Psoas muscle (tissue), 8 donors: Measurements from ENCODE around the gene COPS2. TPM values are rescaled to one million over a fixed set of nuclear protein-coding genes. Genes with fewer than 3 reads are reported as not detected.

Source experiments
- ATAC-seq, 4 donors: fragments of 200-7000 bp; cut with Tn5 transposase; one replicate each; pipeline ENCODE4 v1.9.1; 2020; ENCODE audit warnings: moderate library complexity in 3 of 4, mild to moderate bottlenecking in 2 of 4
- DNase-seq, 2 donors: peaks; one replicate each; pipeline ENCODE4 v3.0.0-alpha.2; 2020
- H3K27ac ChIP-seq: fragments of 200-600 bp; one replicate; pipeline ENCODE4 v1.8.0; 2022
- H3K27me3 ChIP-seq, 3 donors: fragments of 200-600 bp in 1 of 3; one replicate each; pipeline versions ENCODE4 v1.6.1 to v1.8.0; 2013 to 2022; ENCODE audit warnings: low read length in 2 of 3, mild to moderate bottlenecking in 2 of 3, moderate library complexity in 1 of 3; ENCODE audit not compliant: insufficient read depth in 3 of 3
- H3K36me3 ChIP-seq, 2 donors: fragments of 200-600 bp in 1 of 2; one replicate each; pipeline versions ENCODE4 v1.6.1 to v1.8.0; 2013 to 2022; ENCODE audit warnings: low read depth in 1 of 2, mild to moderate bottlenecking in 1 of 2, moderate library complexity in 1 of 2; ENCODE audit not compliant: insufficient read depth in 1 of 2
- H3K4me1 ChIP-seq: fragments of 200-600 bp; one replicate; pipeline ENCODE4 v1.8.0; 2022
- H3K4me3 ChIP-seq: fragments of 200-600 bp; one replicate; pipeline ENCODE4 v1.8.0; 2022; ENCODE audit warnings: mild to moderate bottlenecking
- H3K9me3 ChIP-seq: fragments of 200-600 bp; one replicate; pipeline ENCODE4 v1.8.0; 2022
- WGBS, 3 donors: extraction: QIAGEN DNeasy Blood & Tissue Kit; methylation state at CpG; one replicate each; pipeline versions ENCODE4 v1.1.6 to v1.1.7; 2013; 5-methylcytosine and 5-hydroxymethylcytosine counted together
- intact Hi-C, 2 donors: fragments of 100-400 bp; cut with DNase I; formaldehyde crosslinking; loops; one replicate each; pipeline versions ENCODE4 v1.11.0 to v1.14.2; 2022
- long read RNA-seq, 2 donors: library from polyadenylated mRNA; unstranded; transcript quantifications; one replicate each; pipeline ENCODE4 v2.0.0, GENCODE V29; 2021
- polyA plus RNA-seq, 3 donors: library from polyadenylated mRNA; stranded (reverse); fragments of 200-250 nt; gene quantifications; one replicate each; pipeline ENCODE4 v1.2.3, GENCODE V29; 2013
- total RNA-seq, 4 donors: library from RNA; stranded (reverse); fragmentation: NEBNext Ultra II Directional in 2 of 4; extraction: Animal tissue kit (Norgen Biotek cat#: 25700) in 2 of 4; gene quantifications; one replicate each; pipeline versions ENCODE4 v1.2.1 to v1.2.4, GENCODE V29; 2021 to 2023
- TF ChIP-seq, protein P1 (sequence below): fragments of 200-600 bp; IDR thresholded peaks from one replicate; pipeline ENCODE4 v1.8.0; 2022; ENCODE audit warnings: antibody characterized with exemption
- donor health status: healthy with polysubstance abuse.
- donor health status: DM: no; HTN: no; CAD: no; lungs with moderate emphysema.
- donor health status: Bipolar disorder and iron deficiency.
- donor health status: healthy.
- donor health status: DM: yes; HTN: yes; CAD: no.
- donor health status: DM: no; HTN: no; CAD: no.
- donor health status: DM: no; HTN: no; CAD: no.
- donor health status: DM: yes; HTN: yes; CAD: no.

The COPS2 gene
- total RNA-seq, result 100 to 1,000 TPM; 109 to 160 (median 137) TPM
- polyA plus RNA-seq, result 100 to 1,000 TPM in 1 of 3 donors, 10 to 100 TPM in 2; 95.6 to 243 (median 99.1) TPM
- long read RNA-seq, donor 1, full-length matches to known transcripts, result 67 of 75 reads
- long read RNA-seq, donor 1, partial matches to known transcripts, result 2 of 75 reads
- long read RNA-seq, donor 1, other reads (novel, unspliced or antisense), result 6 of 75 reads
- long read RNA-seq, donor 2, full-length matches to known transcripts, result 177 of 200 reads
- long read RNA-seq, donor 2, partial matches to known transcripts, result 5 of 200 reads
- long read RNA-seq, donor 2, other reads (novel, unspliced or antisense), result 18 of 200 reads

DNA sequence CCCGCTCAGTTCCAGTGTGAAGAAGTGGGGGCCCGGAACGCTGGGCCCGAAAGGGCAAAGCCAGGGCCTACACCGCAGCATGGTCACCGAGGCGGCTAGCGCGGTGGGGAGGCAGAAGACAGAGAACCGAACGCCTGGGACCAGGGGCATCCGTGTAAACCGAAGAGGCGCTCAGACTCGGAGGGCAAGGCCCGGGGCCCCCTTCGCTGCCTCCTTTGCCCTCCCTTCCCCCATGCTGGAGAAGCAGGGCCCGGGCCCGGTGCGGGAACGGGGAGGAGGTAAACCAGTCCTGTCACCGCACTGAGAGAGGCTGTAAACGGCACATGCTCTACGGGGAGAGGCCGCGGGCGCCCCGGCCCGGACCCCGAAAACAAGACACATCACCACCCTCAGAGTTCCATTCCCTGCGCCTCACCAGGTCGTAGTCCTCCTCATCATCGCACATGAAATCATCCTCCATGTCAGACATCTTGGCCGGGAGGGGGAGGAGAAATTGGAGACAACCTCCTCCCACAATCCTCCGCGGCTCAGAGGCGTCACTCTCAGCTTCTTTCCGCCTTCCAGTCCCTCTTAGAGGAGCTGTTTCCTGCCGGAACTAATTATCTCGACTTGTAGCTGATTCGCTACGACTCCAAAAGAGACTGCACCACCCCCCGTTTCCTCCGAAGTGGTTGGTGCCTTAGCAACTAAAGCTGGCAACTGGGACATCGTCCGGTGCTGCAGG, at the start of gene COPS2:
Gene COPS2 (minus strand): TSS at position 490 of the 724 bp plus-strand sequence. CDS start 21 bp downstream, at position 469.
- DNase-seq (peak; percentile 91 to 95), ATAC-seq (peak; percentile 98 to 99 (median 98))
- peak within 1 kb of the TSS; percentile 91 for H3K27ac ChIP-seq
- 0% methylated on average over 39 to 46 of the region's 46 CpGs for WGBS, 3 donors
- no peaks in the 10 kb centered on the region for H3K36me3 ChIP-seq
- H3K4me3 ChIP-seq, result peak within 1 kb of the TSS; percentile 91
- intact Hi-C loops, result loop anchor here (5.0 to 10.0 kb wide), 3 partner anchors 290 to 470 kb away; partner anchors contain the start of genes DTWD1 (in 2 of the 2) and FAM227B (in 2 of the 2)
- H3K9me3 ChIP-seq, result no peaks in the 10 kb centered on the region
- peaks cover 31% of the 10 kb centered on the region for H3K4me1 ChIP-seq
- TF ChIP-seq, protein P1, sequence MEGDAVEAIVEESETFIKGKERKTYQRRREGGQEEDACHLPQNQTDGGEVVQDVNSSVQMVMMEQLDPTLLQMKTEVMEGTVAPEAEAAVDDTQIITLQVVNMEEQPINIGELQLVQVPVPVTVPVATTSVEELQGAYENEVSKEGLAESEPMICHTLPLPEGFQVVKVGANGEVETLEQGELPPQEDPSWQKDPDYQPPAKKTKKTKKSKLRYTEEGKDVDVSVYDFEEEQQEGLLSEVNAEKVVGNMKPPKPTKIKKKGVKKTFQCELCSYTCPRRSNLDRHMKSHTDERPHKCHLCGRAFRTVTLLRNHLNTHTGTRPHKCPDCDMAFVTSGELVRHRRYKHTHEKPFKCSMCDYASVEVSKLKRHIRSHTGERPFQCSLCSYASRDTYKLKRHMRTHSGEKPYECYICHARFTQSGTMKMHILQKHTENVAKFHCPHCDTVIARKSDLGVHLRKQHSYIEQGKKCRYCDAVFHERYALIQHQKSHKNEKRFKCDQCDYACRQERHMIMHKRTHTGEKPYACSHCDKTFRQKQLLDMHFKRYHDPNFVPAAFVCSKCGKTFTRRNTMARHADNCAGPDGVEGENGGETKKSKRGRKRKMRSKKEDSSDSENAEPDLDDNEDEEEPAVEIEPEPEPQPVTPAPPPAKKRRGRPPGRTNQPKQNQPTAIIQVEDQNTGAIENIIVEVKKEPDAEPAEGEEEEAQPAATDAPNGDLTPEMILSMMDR, result no peak
- H3K27me3 ChIP-seq, result no peaks in the 10 kb centered on the region

DNA sequence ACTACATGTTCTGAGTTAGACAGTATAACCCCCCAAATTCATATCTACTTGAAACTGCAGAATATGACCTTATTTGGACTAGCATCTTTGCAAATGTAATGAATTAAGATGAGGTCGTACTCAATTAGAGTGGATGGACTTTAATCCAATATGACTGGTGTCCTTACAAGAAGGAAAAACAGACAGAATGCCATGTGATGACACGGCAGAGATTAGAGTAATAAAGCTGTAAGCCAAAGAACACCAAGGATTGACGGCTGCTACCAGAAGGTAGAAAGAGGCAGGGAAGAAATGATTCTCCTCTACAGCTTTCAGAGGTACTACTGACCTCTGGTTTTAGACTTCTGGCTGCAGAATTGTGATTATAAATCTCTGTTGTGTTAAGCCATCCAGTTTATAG, 44.9 kb upstream of the COPS2 start:
- no peak for DNase-seq
- peaks cover 10% of the 10 kb centered on the region for H3K4me1 ChIP-seq
- ATAC-seq, result no peak
- TF ChIP-seq, protein P1, result no peak
- WGBS, 3 donors, result 63 to 70% (median 68%) methylated on average over 3 of the region's 3 CpGs
- H3K27me3 ChIP-seq, result no peaks in the 10 kb centered on the region
- H3K36me3 ChIP-seq, result peaks cover 0 to 23% of the 10 kb centered on the region in 2 donors
- no peaks in the 10 kb centered on the region for H3K9me3 ChIP-seq
- no peak overlapping the region for H3K4me3 ChIP-seq
- no peak overlapping the region for H3K27ac ChIP-seq
- intact Hi-C loops, result no loop called here

DNA sequence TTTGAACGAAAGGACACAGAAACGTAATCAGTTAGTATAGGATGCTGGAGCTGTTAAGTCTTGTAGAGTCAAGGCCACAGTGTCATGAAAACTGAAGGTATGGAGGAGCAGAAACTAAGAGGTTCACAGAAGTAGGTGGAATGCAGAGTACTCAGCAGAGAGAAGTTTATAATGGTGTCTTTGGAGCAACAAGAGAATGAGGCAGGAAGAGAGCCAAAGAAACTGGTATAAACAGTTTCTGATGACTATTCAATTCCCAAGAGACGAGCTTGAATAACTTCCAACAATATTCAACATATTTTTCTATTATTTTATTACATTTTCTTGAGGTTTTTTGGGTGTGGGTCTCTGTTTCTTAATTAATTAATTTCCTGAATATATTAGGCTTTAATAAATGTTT, 44.3 kb upstream of the COPS2 start:
- Histone ChIP-seq H3K36me3 (peaks cover 0 to 23% of the 10 kb centered on the region in 2 donors), H3K27ac (no peak overlapping the region), H3K27me3 (no peaks in the 10 kb centered on the region), H3K4me3 (no peak overlapping the region), H3K9me3 (no peaks in the 10 kb centered on the region), H3K4me1 (peaks cover 10% of the 10 kb centered on the region)
- DNase-seq, result no peak
- TF ChIP-seq, protein P1, result no peak
- ATAC-seq, result no peak
- intact Hi-C loops, result no loop called here
- 57 to 64% (median 61%) methylated on average over 3 of the region's 3 CpGs for WGBS, 3 donors

DNA sequence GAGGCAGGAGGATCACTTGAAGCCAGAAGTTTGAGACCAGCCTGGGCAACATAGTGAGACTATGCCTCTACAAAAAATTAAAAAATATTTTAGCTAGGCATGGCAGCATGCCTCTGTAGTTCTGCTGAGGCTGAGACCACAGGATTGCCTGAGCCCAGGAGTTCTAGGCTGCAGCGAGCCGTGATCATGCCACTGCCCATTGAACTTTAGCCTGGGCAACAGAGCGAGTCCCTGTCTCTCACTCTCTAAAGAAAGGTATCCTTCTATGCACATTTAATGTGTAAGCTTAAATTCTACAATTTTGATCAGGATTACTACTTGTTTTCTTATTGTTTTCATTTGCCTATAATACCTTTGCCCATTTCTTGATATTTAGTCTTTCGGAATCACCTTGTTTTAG, 41.5 kb upstream of the COPS2 start:
- TF ChIP-seq, protein P1, result no peak
- DNase-seq (no peak), ATAC-seq (no peak)
- Histone ChIP-seq H3K9me3 (no peaks in the 10 kb centered on the region), H3K4me3 (no peak overlapping the region), H3K27ac (no peak overlapping the region), H3K27me3 (no peaks in the 10 kb centered on the region), H3K4me1 (peaks cover 10% of the 10 kb centered on the region), H3K36me3 (peaks cover 0 to 8% of the 10 kb centered on the region in 2 donors)
- intact Hi-C loops, result no loop called here
- 96 to 99% (median 98%) methylated on average over 4 of the region's 4 CpGs for WGBS, 3 donors
